ENCODE data around the gene ABTB2. TPM values are rescaled to one million over a fixed set of nuclear protein-coding genes. Genes with fewer than 3 reads are reported as not detected.

The ABTB2 gene
- total RNA-seq, 4 donors from 2014 or later: 5.4 to 15.6 (median 12.8) TPM

- H3K27me3 ChIP-seq: no peaks in the 10 kb centered on the region
- H3K9me3 ChIP-seq: no peaks in the 10 kb centered on the region
- H3K27ac ChIP-seq: no peak overlapping the region
- WGBS: 46% methylated on average over 3 of the region's 3 CpGs
- H3K4me3 ChIP-seq: no peak overlapping the region
- H3K4me1 ChIP-seq: peaks cover 11% of the 10 kb centered on the region
- DNase-seq (ENCODE audit: low spot score in 2 of 2): no peak
- H3K36me3 ChIP-seq: no peaks in the 10 kb centered on the region
- TF ChIP-seq CTCF (IDR thresholded peaks at IDR 0.05): no peak
- TF ChIP-seq EP300 (IDR thresholded peaks at IDR 0.05): no peak
- no peak for TF ChIP-seq POLR2A (IDR thresholded peaks at IDR 0.05)
- no peak for TF ChIP-seq POLR2AphosphoS5 (IDR thresholded peaks at IDR 0.05)
Observed at GRCh38 chr11:34332524-34332923, 25.3 kb downstream of the ABTB2 start.

DNA sequence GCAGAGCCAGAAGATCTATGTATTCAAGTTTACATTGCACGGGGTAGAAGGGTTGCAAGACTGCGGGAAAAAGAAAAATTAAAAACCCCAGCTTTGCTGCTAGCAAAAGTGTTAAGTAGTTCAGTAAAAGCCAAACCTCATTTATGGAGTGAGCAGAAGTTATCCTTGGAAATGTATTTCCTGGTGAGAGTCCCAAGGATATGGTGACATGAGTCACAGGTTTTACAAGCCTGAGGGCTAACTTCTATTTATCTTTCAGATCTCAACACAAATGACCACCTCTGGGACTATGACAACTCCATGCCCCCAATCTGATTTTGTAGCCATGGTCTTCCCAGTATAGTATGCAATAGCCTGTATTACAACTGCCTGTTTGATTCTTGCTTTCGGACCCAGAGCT lies 26.1 kb downstream of the ABTB2 start:
- TF ChIP-seq POLR2A (IDR thresholded peaks at IDR 0.05) (no peak), CTCF (IDR thresholded peaks at IDR 0.05) (no peak), POLR2AphosphoS5 (IDR thresholded peaks at IDR 0.05) (no peak), EP300 (IDR thresholded peaks at IDR 0.05) (no peak)
- H3K27ac ChIP-seq: no peak overlapping the region
- WGBS: 83% methylated on average over 3 of the region's 3 CpGs

DNA sequence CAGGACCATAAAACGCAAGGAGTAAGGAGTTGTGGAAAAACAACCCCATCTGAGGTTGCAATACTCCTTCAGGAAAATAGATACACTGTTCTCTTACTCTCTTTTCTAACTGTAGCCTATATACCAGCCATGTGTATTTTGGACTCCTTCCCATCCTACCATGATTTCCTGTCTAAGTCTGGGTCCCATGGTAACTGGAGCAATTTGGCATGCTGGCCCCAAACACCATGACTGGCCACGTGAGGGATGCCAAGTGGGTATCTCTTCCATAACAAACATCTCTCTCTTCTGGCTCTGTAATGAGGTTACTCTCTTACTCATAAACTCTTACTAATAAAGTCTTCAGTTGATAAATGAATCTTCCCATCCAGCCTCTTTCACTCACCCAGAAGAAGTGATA lies 26.5 kb downstream of the ABTB2 start:
- DNase-seq (ENCODE audit: low spot score in 2 of 2): no peak
- WGBS: 51% methylated on average over 2 of the region's 2 CpGs
- Histone ChIP-seq H3K27ac (no peak overlapping the region), H3K4me3 (no peak overlapping the region), H3K9me3 (no peaks in the 10 kb centered on the region), H3K4me1 (peaks cover 12% of the 10 kb centered on the region), H3K36me3 (no peaks in the 10 kb centered on the region), H3K27me3 (no peaks in the 10 kb centered on the region)
- TF ChIP-seq POLR2AphosphoS5 (IDR thresholded peaks at IDR 0.05) (no peak), EP300 (IDR thresholded peaks at IDR 0.05) (no peak)

More for the DNA sequence above, 26.1 kb downstream of the ABTB2 start:
- peaks cover 12% of the 10 kb centered on the region for H3K4me1 ChIP-seq
- H3K4me3 ChIP-seq: no peak overlapping the region
- no peak for DNase-seq (ENCODE audit: low spot score in 2 of 2)
- H3K9me3 ChIP-seq: no peaks in the 10 kb centered on the region
- no peaks in the 10 kb centered on the region for H3K36me3 ChIP-seq
- no peaks in the 10 kb centered on the region for H3K27me3 ChIP-seq

DNA sequence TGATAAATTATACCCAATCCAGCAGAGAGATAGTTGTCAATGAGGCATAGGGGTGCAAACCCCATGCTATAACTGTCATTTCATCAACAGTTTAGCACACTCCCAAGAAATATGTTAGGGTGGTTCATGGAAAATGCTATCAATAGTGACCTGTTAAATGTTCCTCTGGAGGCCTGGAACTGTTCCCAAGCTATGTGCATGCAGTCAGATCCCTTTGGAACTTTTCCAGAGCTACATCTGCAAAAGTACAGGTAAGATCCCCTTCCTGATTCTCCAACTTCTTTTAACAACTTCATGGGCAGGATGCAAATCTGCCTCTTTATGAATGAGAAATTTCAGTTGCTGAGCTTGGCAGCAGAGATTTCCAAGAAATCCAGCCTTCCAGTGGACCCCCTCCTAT lies 27.2 kb downstream of the ABTB2 start:
- Histone ChIP-seq H3K36me3 (no peaks in the 10 kb centered on the region), H3K27me3 (no peaks in the 10 kb centered on the region), H3K4me1 (peaks cover 12% of the 10 kb centered on the region), H3K27ac (no peak overlapping the region), H3K4me3 (no peak overlapping the region), H3K9me3 (no peaks in the 10 kb centered on the region)
- no peak for TF ChIP-seq POLR2AphosphoS5 (IDR thresholded peaks at IDR 0.05)
- no peak for TF ChIP-seq EP300 (IDR thresholded peaks at IDR 0.05)
- no peak for TF ChIP-seq CTCF (IDR thresholded peaks at IDR 0.05)
- TF ChIP-seq POLR2A (IDR thresholded peaks at IDR 0.05): no peak
- no peak for DNase-seq (ENCODE audit: low spot score in 2 of 2)

- Histone ChIP-seq H3K27ac (no peak overlapping the region), H3K36me3 (no peaks in the 10 kb centered on the region), H3K27me3 (no peaks in the 10 kb centered on the region), H3K4me3 (no peak overlapping the region), H3K9me3 (no peaks in the 10 kb centered on the region), H3K4me1 (peaks cover 12% of the 10 kb centered on the region)
- DNase-seq (ENCODE audit: low spot score in 2 of 2): no peak
- no peak for TF ChIP-seq POLR2A (IDR thresholded peaks at IDR 0.05)
- no peak for TF ChIP-seq CTCF (IDR thresholded peaks at IDR 0.05)
- TF ChIP-seq EP300 (IDR thresholded peaks at IDR 0.05): no peak
- no peak for TF ChIP-seq POLR2AphosphoS5 (IDR thresholded peaks at IDR 0.05)
- WGBS: 95% methylated on average over 2 of the region's 2 CpGs
Observed at GRCh38 chr11:34329876-34330275, 27.9 kb downstream of the ABTB2 start.

DNA sequence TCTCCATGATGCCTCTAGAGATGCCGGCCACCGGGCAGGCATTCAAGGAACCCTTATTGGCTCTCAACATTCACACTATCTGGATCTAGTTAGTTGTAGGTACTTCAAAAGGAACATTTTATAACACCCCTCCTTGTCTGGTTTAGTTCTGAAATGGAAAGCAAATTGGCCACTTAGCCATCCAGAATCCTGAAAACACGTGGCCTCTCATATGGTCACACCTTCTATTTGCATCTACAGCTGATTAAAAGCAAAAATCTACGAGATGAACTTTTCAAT lies 29.2 kb downstream of the ABTB2 start:
- H3K27me3 ChIP-seq: no peaks in the 10 kb centered on the region
- no peak for DNase-seq (ENCODE audit: low spot score in 2 of 2)
- no peaks in the 10 kb centered on the region for H3K36me3 ChIP-seq
- H3K27ac ChIP-seq: no peak overlapping the region
- no peak for TF ChIP-seq CTCF (IDR thresholded peaks at IDR 0.05)
- no peak for TF ChIP-seq POLR2AphosphoS5 (IDR thresholded peaks at IDR 0.05)
- no peak for TF ChIP-seq EP300 (IDR thresholded peaks at IDR 0.05)
- no peak for TF ChIP-seq POLR2A (IDR thresholded peaks at IDR 0.05)
- 79% methylated on average over 4 of the region's 4 CpGs for WGBS
- peaks cover 12% of the 10 kb centered on the region for H3K4me1 ChIP-seq
- H3K9me3 ChIP-seq: no peaks in the 10 kb centered on the region
- no peak overlapping the region for H3K4me3 ChIP-seq
